Measurements from ENCODE around the gene PHLDA3. TPM values are rescaled to one million over a fixed set of nuclear protein-coding genes. Genes with fewer than 3 reads are reported as not detected.

The PHLDA3 gene
- total RNA-seq, result 10 to 100 TPM in 4 of 5 donors, 1 to 10 TPM in 1; 4.0 to 66.5 (median 12.7) TPM
- 10 to 100 TPM; 21.5 to 45.4 (median 29.9) TPM for polyA plus RNA-seq
- long read RNA-seq, donor 1, transcript PHLDA3-202 (2 exons, 2,640 nt), result major isoform, 6 of 6 reads
- long read RNA-seq, donor 1, partial matches to known transcripts, result 0 of 6 reads
- long read RNA-seq, donor 1, other reads (novel, unspliced or antisense), result 0 of 6 reads
- long read RNA-seq, donor 2, transcript PHLDA3-202 (2 exons, 2,640 nt), result major isoform, 10 of 10 reads
- long read RNA-seq, donor 2, partial matches to known transcripts, result 0 of 10 reads
- long read RNA-seq, donor 2, other reads (novel, unspliced or antisense), result 0 of 10 reads
- long read RNA-seq, donor 3, partial matches to known transcripts, result 0 of 4 reads
- long read RNA-seq, donor 3, other reads (novel, unspliced or antisense), result 0 of 4 reads
- long read RNA-seq, donor 4, result 0 reads
- long read RNA-seq, donor 5, transcript PHLDA3-202 (2 exons, 2,640 nt), result major isoform, 8 of 8 reads
- long read RNA-seq, donor 5, partial matches to known transcripts, result 0 of 8 reads
- long read RNA-seq, donor 5, other reads (novel, unspliced or antisense), result 0 of 8 reads
- long read RNA-seq, donor 6, result 0 reads
- long read RNA-seq, donor 7, transcript PHLDA3-202 (2 exons, 2,640 nt), result major isoform, 12 of 13 reads
- long read RNA-seq, donor 7, partial matches to known transcripts, result 0 of 13 reads
- long read RNA-seq, donor 7, other reads (novel, unspliced or antisense), result 0 of 13 reads
- long read RNA-seq, donor 8, partial matches to known transcripts, result 0 of 4 reads
- long read RNA-seq, donor 8, other reads (novel, unspliced or antisense), result 0 of 4 reads
- long read RNA-seq, donor 9, transcript PHLDA3-202 (2 exons, 2,640 nt), result major isoform, 8 of 8 reads
- long read RNA-seq, donor 9, partial matches to known transcripts, result 0 of 8 reads
- long read RNA-seq, donor 9, other reads (novel, unspliced or antisense), result 0 of 8 reads
- long read RNA-seq, donor 10, partial matches to known transcripts, result 0 of 1 reads
- long read RNA-seq, donor 10, other reads (novel, unspliced or antisense), result 0 of 1 reads

DNA sequence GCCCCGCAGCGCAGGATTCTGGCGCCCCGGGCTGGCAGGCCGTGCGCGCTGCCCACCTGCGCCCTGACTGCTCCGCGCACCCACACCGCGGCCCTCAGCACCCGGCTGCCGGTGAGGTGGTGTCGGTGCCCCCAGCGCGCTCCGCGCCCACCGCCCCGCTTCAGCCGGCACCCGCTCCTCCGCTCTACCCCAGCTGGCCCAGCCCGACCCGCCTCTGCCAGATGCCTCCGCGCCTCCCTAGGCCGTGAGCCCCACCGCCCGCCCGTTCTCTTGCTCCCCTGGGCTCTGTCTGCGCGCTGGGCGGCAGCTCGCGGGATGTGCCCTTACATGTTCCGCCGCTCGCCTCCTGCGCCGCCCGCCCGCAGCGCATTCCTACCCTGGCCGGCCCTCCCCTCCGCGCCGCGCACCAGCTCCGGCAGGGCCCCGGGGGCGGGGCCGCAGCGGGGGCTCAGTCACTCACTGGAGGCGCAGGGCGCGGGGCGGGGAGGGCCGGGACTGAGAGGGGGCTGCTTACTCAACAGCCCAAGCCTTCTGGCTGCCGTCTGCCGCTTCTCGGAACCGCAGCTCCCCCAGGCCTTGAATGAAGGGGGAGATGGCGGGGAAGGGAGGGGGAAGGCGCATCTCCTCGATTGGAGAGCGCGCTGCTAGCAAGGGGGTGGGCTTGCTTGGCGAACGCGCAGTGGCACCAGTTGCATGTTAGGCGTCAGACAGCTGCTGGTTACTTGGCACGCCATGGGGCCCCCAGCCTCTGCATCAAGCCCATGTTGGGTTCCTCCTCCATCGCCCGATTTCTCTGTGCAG, at the start of gene PHLDA3:
Gene PHLDA3, minus strand, starts transcription at position 345 of the 801 bp plus-strand sequence. CDS start 402 bp downstream, outside the sequence.
- peak; percentile 79 to 95 for DNase-seq
- peaks cover 9 to 19% (median 18%) of the 10 kb centered on the region in 4 donors for H3K36me3 ChIP-seq
- TF ChIP-seq EP300 (IDR thresholded peaks at IDR 0.05), result no peak
- TF ChIP-seq, protein P1, sequence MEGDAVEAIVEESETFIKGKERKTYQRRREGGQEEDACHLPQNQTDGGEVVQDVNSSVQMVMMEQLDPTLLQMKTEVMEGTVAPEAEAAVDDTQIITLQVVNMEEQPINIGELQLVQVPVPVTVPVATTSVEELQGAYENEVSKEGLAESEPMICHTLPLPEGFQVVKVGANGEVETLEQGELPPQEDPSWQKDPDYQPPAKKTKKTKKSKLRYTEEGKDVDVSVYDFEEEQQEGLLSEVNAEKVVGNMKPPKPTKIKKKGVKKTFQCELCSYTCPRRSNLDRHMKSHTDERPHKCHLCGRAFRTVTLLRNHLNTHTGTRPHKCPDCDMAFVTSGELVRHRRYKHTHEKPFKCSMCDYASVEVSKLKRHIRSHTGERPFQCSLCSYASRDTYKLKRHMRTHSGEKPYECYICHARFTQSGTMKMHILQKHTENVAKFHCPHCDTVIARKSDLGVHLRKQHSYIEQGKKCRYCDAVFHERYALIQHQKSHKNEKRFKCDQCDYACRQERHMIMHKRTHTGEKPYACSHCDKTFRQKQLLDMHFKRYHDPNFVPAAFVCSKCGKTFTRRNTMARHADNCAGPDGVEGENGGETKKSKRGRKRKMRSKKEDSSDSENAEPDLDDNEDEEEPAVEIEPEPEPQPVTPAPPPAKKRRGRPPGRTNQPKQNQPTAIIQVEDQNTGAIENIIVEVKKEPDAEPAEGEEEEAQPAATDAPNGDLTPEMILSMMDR (IDR thresholded peaks at IDR 0.05), result no peak
- TF ChIP-seq POLR2A (IDR thresholded peaks at IDR 0.05), result peak in 1 of 4 donors; percentile 13
- peak; percentile 34 to 89 (median 77) for TF ChIP-seq POLR2AphosphoS5 (IDR thresholded peaks at IDR 0.05)
- peak within 1 kb of the TSS; percentile 87 to 94 (median 90) for H3K27ac ChIP-seq
- intact Hi-C loops (cut with DNase I; ENCODE audit: low total_unique reads), result no loop called here
- H3K9me3 ChIP-seq, result no peaks in the 10 kb centered on the region
- WGBS, 5 donors, result 1 to 2% (median 1%) methylated on average over 14 to 76 of the region's 76 CpGs
- peaks cover 0 to 37% (median 10%) of the 10 kb centered on the region in 3 donors for H3K27me3 ChIP-seq
- peaks cover 29 to 57% (median 49%) of the 10 kb centered on the region in 4 donors for H3K4me1 ChIP-seq
- H3K4me3 ChIP-seq, result peak within 1 kb of the TSS; percentile 71 to 89 (median 79)

DNA sequence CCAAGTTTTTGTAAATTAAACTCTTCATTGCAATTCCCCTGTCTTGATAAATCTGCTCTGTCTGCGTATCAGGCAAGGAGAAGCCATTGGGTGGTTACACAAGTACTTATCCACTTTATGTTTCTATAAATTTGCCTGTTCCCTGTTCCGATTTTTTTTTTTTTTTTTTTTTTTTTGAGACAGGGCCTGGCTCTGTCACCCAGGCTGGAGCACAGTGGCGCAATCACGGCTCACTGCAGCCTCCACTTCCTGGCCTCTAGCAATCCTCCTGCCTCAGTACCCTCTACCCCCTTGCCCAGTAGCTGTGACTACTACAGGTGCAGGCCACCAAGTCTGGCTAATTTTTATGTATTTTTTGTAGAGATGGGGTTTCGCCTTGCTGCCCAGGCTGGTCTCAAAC, 49.1 kb upstream of the PHLDA3 start:
- Histone ChIP-seq H3K4me1 (peaks cover 0 to 30% (median 10%) of the 10 kb centered on the region in 4 donors), H3K27ac (no peak overlapping the region), H3K27me3 (no peaks in the 10 kb centered on the region), H3K4me3 (no peak overlapping the region), H3K9me3 (no peaks in the 10 kb centered on the region), H3K36me3 (peaks cover 0 to 6% (median 1%) of the 10 kb centered on the region in 4 donors)
- no peak for DNase-seq
- 78 to 95% (median 91%) methylated on average over 5 of the region's 5 CpGs for WGBS, 5 donors
- intact Hi-C loops (cut with DNase I; ENCODE audit: low total_unique reads), result no loop called here
- no peak for TF ChIP-seq POLR2A (IDR thresholded peaks at IDR 0.05)
- TF ChIP-seq EP300 (IDR thresholded peaks at IDR 0.05), result no peak
- TF ChIP-seq, protein P1 (IDR thresholded peaks at IDR 0.05), result no peak
- TF ChIP-seq POLR2AphosphoS5 (IDR thresholded peaks at IDR 0.05), result no peak

DNA sequence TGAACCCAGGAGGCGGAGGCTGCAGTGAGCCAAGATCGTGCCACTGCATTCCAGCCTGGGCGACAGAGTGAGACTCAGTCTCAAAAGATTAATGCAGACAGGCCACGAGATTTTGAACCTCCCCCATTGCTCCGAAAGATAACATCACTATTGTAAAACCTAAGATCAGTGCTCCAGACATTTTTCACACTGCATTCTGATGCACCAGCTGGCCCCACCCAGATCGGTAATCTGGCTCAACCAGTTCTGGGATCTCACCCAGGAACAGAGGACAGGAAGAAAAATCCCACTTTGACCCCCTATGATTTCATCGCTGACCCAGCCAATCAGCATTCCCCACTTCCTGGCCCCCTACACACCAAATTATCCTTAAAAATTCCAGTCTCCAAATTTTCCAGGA, 48.6 kb upstream of the PHLDA3 start:
- TF ChIP-seq, protein P1 (IDR thresholded peaks at IDR 0.05), result no peak
- TF ChIP-seq POLR2A (IDR thresholded peaks at IDR 0.05) (no peak), EP300 (IDR thresholded peaks at IDR 0.05) (no peak), POLR2AphosphoS5 (IDR thresholded peaks at IDR 0.05) (no peak)
- Histone ChIP-seq H3K4me3 (no peak overlapping the region), H3K9me3 (no peaks in the 10 kb centered on the region), H3K27ac (no peak overlapping the region), H3K27me3 (no peaks in the 10 kb centered on the region), H3K4me1 (peaks cover 2 to 34% (median 15%) of the 10 kb centered on the region in 4 donors), H3K36me3 (peaks cover 0 to 6% (median 1%) of the 10 kb centered on the region in 4 donors)
- intact Hi-C loops (cut with DNase I; ENCODE audit: low total_unique reads), result no loop called here
- DNase-seq, result no peak
- 59 to 76% (median 67%) methylated on average over 7 of the region's 7 CpGs for WGBS, 5 donors
